Esophagus muscularis mucosa (tissue), 4 donors: ENCODE measurements around the gene PKLR. TPM values are rescaled to one million over a fixed set of nuclear protein-coding genes. Genes with fewer than 3 reads are reported as not detected.
A peak's percentile ranks its signal among the peaks of the same experiment; 100 is the strongest.

ENCODE experiments used
- DNase-seq: peaks from one replicate; pipeline ENCODE4 v3.0.0-alpha.2; 2017; ENCODE audit errors: extremely low spot score
- H3K27ac ChIP-seq, 4 donors: fragments of 200-600 bp; sonication (generic); replicated peaks in 1 of 4; 1 replicate in 3 of 4; 2 replicates in 1 of 4; pipeline ENCODE4 v1.5.1; 2016 to 2019; ENCODE audit warnings: mild to moderate bottlenecking in 1 of 4
- H3K27me3 ChIP-seq, 4 donors: fragments of 200-600 bp; sonication (generic); one replicate each; pipeline versions ENCODE4 v1.5.1 to v1.6.0; 2016 to 2019
- H3K36me3 ChIP-seq, 4 donors: fragments of 200-600 bp; sonication (generic); one replicate each; pipeline ENCODE4 v1.5.1; 2016 to 2019
- H3K4me1 ChIP-seq, 4 donors: fragments of 200-600 bp; sonication (generic); one replicate each; pipeline ENCODE4 v1.5.1; 2016 to 2019
- H3K4me3 ChIP-seq, 4 donors: fragments of 200-600 bp; sonication (generic); 1 replicate in 2 of 4; 2 replicates in 2 of 4; pipeline ENCODE4 v1.5.1; 2016 to 2019; ENCODE audit warnings: mild to moderate bottlenecking in 4 of 4, moderate library complexity in 1 of 4
- H3K9me3 ChIP-seq, 4 donors: fragments of 200-600 bp; sonication (generic); 1 replicate in 3 of 4; 2 replicates in 1 of 4; pipeline ENCODE4 v1.5.1; 2016 to 2019
- CTCF ChIP-seq, 3 experiments: fragments of 200-600 bp in 2 of 3; fragments of 450-650 bp in 1 of 3; sonication (generic) in 2 of 3; IDR thresholded peaks; one replicate each; pipeline ENCODE4 v1.5.1; 2017 to 2019; ENCODE audit warnings: antibody characterized with exemption in 3 of 3, mild to moderate bottlenecking in 2 of 3, moderate library complexity in 1 of 3
- EP300 ChIP-seq: sonication (generic); formaldehyde crosslinking; IDR thresholded peaks from one replicate; pipeline ENCODE4 v1.6.1; 2017; ENCODE audit warnings: antibody characterized with exemption
- POLR2A ChIP-seq: fragments of 450-650 bp; IDR thresholded peaks from one replicate; pipeline ENCODE4 v1.6.1; 2017; ENCODE audit warnings: antibody characterized with exemption, moderate library complexity, mild to moderate bottlenecking, low read depth
- POLR2AphosphoS5 ChIP-seq, 2 donors: sonication (generic); formaldehyde crosslinking; IDR thresholded peaks; one replicate each; pipeline ENCODE4 v1.6.1; 2017; ENCODE audit warnings: antibody characterized with exemption in 2 of 2
- WGBS: methylation state at CpG from one replicate; pipeline ENCODE4 v1.1.5; 2018; 5-methylcytosine and 5-hydroxymethylcytosine counted together
- intact Hi-C: fragments of 100-400 bp; cut with DNase I; formaldehyde crosslinking; loops from one replicate; pipeline ENCODE4 v1.15.1; 2023
- total RNA-seq, 4 donors: library from RNA; depleted of rRNA; stranded (reverse); fragments of >200 nt; gene quantifications; one replicate each; pipeline versions ENCODE4 v1.1.0 to v1.2.1, GENCODE V29; 2016

Gene PKLR
- total RNA-seq, 4 donors from 2014 or later: not detected

- no peak overlapping the region for H3K4me3 ChIP-seq
- H3K4me1 ChIP-seq: peaks cover 9 to 38% (median 26%) of the 10 kb centered on the region in 4 donors
- TF ChIP-seq POLR2AphosphoS5 (IDR thresholded peaks at IDR 0.05): no peak
- TF ChIP-seq EP300: no peak
- H3K36me3 ChIP-seq: peaks cover 21 to 63% (median 39%) of the 10 kb centered on the region in 4 donors
- H3K27me3 ChIP-seq: no peaks in the 10 kb centered on the region
- 58% methylated on average over 1 of the region's 4 CpGs for WGBS
- no peaks in the 10 kb centered on the region for H3K9me3 ChIP-seq
- H3K27ac ChIP-seq: no peak overlapping the region
- intact Hi-C loops: no loop called here
- no peak for DNase-seq
These were observed 26.7 kb upstream of the PKLR start for GRCh38 chr1:155327981-155328380.

GRCh38 chr1:155326631-155327037 is 25.4 kb upstream of the PKLR start:
- no peak overlapping the region for H3K4me3 ChIP-seq
- no peak for DNase-seq
- no peaks in the 10 kb centered on the region for H3K27me3 ChIP-seq
- H3K36me3 ChIP-seq: peaks cover 21 to 58% (median 37%) of the 10 kb centered on the region in 4 donors
- H3K4me1 ChIP-seq: peaks cover 20 to 52% (median 39%) of the 10 kb centered on the region in 4 donors
- WGBS: 83% methylated on average over 3 of the region's 7 CpGs
- TF ChIP-seq CTCF (IDR thresholded peaks at IDR 0.05) (no peak), POLR2A (no peak), POLR2AphosphoS5 (IDR thresholded peaks at IDR 0.05) (no peak), EP300 (no peak)
- intact Hi-C loops: no loop called here
- H3K9me3 ChIP-seq: no peaks in the 10 kb centered on the region
- H3K27ac ChIP-seq: no peak overlapping the region

- Histone ChIP-seq H3K4me3 (no peak overlapping the region), H3K36me3 (peaks cover 20 to 53% (median 31%) of the 10 kb centered on the region in 4 donors), H3K27me3 (no peaks in the 10 kb centered on the region), H3K27ac (peak overlapping the region in 2 of 4 donors; percentile 99), H3K9me3 (no peaks in the 10 kb centered on the region), H3K4me1 (peaks cover 23 to 57% (median 45%) of the 10 kb centered on the region in 4 donors)
- DNase-seq: no peak
- 78% methylated on average over 6 of the region's 6 CpGs for WGBS
- TF ChIP-seq CTCF (IDR thresholded peaks at IDR 0.05) (no peak), EP300 (no peak), POLR2A (no peak), POLR2AphosphoS5 (IDR thresholded peaks at IDR 0.05) (no peak)
- intact Hi-C loops: no loop called here
These were observed 24.8 kb upstream of the PKLR start for GRCh38 chr1:155326020-155326526.

- Histone ChIP-seq H3K27ac (peak overlapping the region; percentile 99), H3K4me1 (peaks cover 23 to 62% (median 50%) of the 10 kb centered on the region in 4 donors), H3K9me3 (no peaks in the 10 kb centered on the region), H3K4me3 (peak overlapping the region; percentile 68 to 94 (median 84)), H3K27me3 (no peaks in the 10 kb centered on the region), H3K36me3 (peaks cover 15 to 47% (median 27%) of the 10 kb centered on the region in 4 donors)
- WGBS: 88% methylated on average over 2 of the region's 6 CpGs
- no peak for DNase-seq
- TF ChIP-seq CTCF (IDR thresholded peaks at IDR 0.05): no peak
- no peak for TF ChIP-seq POLR2A
- no peak for TF ChIP-seq POLR2AphosphoS5 (IDR thresholded peaks at IDR 0.05)
- no peak for TF ChIP-seq EP300
- intact Hi-C loops: loop anchor here (2.0 kb wide), 1 partner anchor 75 kb away; no protein-coding TSS in a partner anchor
These were observed 24.3 kb upstream of the PKLR start for GRCh38 chr1:155325603-155325893.

GRCh38 chr1:155324717-155325602 is 23.7 kb upstream of the PKLR start:
- no peak for DNase-seq
- no peaks in the 10 kb centered on the region for H3K9me3 ChIP-seq
- WGBS: 5% methylated on average over 18 of the region's 59 CpGs
- no peaks in the 10 kb centered on the region for H3K27me3 ChIP-seq
- TF ChIP-seq CTCF (IDR thresholded peaks at IDR 0.05) (peak; percentile 37 to 56 (median 54)), POLR2AphosphoS5 (IDR thresholded peaks at IDR 0.05) (peak in 1 of 2 donors; percentile 20), EP300 (no peak), POLR2A (no peak)
- intact Hi-C loops: loop anchor here (2.0 kb wide), 1 partner anchor 74 kb away; no protein-coding TSS in a partner anchor
- H3K36me3 ChIP-seq: peaks cover 9 to 41% (median 21%) of the 10 kb centered on the region in 4 donors
- H3K4me1 ChIP-seq: peaks cover 28 to 68% (median 56%) of the 10 kb centered on the region in 4 donors
- H3K27ac ChIP-seq: peak overlapping the region; percentile 99
- H3K4me3 ChIP-seq: peak overlapping the region; percentile 68 to 94 (median 84)
